Islet of Langerhans (tissue), 1 donor: ENCODE results near the gene RHOA.
A peak's percentile ranks its signal among the peaks of the same experiment; 100 is the strongest.
"Not testable (repeated sequence)": the region's sequence is repeated elsewhere in the genome, so short reads cannot be mapped to it uniquely, and the experiment has no call there.

ENCODE experiments used
- FAIRE-seq: peaks from one replicate; lab custom pipeline; 2011; peaks lifted over from hg19 to GRCh38; lab: Jason Lieb, UNC

The RHOA gene

GRCh38 chr3:49411535-49411967 lies 225 bp downstream of the RHOA start:
- FAIRE-seq = no peak

DNA sequence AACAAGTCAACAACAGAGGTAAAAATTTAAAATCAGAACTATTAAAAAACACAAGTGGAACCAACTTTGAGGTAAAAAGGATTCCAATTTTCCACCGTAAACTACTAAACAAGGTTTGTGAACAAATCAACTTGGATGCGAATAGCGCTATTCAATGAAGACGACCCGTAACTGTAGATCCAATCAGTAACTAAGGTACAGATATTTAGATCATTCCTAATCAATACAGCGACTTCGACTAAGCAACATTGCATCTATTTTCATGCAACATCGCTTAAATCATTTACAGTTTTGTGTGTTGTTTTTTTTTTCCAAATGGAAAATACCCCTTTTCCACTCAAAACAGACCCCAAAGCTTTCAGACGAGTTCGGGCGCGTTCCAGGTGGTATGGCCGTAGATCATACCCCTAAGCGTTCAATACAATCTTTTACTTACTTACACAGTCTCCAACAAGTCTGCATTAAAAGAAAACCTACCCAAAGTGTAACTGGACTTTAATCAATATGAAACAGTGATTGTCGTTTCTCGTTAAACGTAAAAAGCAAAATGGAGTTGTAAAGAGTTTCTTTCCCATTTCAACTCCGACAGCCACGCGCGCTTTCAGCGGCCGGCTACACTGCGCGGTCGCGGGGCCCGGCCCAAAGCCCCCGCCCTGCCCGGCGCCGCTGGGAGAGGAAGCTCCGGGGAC lies 786 bp downstream of the RHOA start:
- FAIRE-seq = no peak

DNA sequence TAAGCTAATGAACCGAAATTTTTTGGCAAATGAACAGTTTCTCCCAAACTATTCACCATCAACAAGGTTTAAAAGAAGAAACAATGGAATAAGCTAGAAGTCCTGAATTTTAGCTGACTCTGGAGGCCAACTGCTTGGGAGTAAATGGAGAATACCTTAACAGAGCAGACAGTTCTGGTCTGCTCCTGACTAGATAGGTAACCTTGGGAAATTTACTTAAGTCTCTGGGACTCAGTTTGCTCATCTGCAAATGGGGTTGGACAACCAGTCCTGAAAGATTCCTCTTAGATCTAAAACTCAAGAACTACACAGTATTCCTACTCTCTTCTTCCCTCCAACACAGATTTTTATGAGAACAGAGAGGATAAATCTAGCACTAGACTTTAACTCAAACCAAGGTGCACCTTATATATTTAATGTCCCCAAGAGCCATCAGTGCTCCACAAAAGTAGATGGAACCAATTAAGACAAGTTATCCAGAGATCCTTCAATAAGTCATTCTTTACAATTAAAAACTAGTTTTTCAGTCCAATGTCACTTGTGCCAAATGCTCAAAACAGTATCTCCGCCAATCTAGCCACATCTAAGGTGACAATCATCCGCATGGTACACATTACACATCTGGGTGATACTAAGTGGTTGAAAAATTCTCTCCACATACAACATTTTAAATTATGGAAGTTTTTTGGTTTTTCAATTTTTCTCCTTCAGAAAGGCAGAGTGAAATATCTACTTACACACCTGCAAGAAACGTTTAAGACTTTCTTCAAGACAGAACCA lies 1.5 kb downstream of the RHOA start:
- no peak for FAIRE-seq

DNA sequence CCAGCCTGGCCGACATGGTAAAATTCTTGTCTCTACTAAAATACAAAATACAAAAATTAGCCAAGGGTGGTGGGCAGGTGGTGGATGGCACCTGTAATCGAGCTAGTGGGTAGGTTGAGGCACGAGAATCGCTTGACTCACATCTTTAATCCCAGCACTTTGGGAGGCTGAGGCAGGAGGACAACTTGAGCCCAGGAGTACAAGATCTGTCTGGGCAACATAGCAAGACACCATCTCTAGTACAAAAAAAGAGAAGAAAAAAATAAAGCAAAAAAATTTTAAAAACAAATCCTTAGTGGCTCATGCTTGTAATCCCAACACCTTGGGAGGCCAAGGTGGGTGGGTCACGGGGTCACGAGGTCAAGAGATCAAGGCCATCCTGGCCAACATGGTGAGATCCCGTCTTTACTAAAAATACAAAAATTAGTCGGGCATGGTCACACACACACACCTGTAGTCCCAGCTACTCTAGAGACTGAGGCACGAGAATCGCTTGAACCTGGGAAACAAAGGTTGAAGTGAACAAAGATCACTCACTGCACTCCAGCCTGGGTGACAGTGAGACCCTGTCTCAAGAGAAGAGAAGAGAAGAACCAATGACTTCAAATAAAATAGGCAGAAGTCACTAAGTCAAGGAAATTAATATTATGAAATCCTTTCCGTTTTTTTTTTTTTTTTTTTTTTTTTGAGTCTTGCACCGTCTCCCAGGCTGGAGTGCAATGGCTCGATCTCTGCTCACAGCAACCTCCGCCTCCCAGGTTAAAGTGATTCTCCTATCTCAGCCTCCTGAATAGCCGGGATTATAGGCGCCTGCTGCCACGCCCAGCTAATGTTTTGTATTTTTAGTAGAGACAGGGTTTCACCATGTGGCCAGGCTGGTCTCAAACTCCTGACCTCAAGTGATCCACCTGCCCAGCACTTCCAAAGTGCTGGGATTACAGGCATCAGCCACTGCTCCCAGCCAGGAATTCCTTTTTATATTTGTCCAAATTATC lies 4.9 kb downstream of the RHOA start:
- no peak for FAIRE-seq

DNA sequence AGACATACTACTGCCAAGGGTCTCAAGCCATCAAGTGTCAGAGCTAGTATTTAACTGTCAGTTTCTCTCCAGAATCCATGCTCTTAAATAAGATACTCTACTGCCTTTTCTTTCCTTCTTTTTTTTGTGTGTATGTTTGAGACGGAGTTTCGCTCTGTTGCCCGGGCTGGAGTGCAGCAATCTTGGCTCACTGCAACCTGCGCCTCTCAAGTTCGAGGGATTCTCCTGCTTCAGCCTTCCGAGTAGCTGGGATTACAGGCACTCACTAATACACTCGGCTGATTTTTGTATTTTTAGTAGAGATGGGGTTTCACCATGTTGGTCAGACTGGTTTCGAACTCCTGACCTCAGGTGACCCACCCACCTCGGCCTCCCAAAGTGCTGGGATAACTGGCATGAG lies 6.2 kb downstream of the RHOA start:
- FAIRE-seq = not testable (repeated sequence)

DNA sequence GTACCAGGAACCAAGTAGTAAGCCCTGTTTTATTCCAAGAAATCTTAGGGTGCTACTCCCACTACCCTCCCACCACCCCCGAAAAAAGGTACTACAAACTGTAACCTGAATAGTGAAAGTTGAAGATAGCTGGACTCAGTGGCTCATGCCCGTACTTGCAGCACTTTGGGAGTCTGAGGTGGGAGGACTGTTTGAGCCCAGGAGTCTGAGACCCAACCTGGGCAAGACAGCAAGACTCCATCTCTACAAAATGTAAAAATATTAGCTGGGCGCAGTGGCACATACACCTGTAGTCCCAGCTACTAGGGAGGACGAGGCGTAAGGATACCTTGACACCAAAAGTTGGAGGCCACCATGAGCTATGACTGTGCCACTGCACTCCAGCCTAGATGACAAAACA lies 7.9 kb downstream of the RHOA start:
- no peak for FAIRE-seq

GRCh38 chr3:49401766-49402165 lies 10.0 kb downstream of the RHOA start:
- FAIRE-seq = no peak

- no peak for FAIRE-seq
Measured at GRCh38 chr3:49399461-49399860, 12.3 kb downstream of the RHOA start.

DNA sequence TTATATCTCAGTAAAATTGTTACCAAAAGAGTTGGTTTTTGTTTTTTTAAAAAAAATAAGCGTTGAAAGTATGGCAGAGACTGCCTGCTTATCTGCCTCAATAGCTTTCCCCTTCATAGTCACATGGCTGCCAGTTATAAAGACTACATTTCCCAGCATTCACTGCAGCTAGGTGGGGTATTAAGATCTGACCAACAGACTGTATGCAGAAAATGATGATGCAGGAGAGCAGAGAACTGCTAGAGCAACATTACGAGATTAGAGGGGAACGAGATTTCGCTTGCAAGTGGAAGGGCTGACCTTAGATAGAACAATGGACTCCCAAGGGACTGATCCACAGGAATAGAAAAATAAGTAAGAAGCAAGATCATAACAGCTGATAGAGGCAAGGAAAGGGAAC lies 14.3 kb downstream of the RHOA start:
- FAIRE-seq = peak; percentile 21

GRCh38 chr3:49391310-49391709 lies 20.5 kb downstream of the RHOA start:
- FAIRE-seq = not testable (repeated sequence)

DNA sequence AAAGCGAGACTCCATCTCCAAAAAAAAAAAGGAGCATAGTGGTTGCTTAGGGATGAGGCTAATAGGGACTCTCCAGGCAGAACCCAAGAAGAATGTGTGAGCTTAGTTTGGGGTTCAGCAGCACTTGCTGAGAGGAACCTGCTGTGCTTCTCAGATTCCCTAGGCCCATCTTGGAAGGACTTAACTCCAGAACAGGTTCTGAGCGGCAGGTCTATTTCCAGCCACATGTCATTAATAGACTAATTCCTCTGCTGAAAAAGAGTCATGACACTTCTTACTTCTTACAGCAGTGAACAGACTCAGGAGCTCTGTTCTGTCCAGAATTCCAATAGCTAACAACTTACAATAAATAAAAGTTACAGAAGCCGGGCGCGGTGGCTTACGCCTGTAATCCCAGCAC lies 22.5 kb downstream of the RHOA start:
- FAIRE-seq = no peak

DNA sequence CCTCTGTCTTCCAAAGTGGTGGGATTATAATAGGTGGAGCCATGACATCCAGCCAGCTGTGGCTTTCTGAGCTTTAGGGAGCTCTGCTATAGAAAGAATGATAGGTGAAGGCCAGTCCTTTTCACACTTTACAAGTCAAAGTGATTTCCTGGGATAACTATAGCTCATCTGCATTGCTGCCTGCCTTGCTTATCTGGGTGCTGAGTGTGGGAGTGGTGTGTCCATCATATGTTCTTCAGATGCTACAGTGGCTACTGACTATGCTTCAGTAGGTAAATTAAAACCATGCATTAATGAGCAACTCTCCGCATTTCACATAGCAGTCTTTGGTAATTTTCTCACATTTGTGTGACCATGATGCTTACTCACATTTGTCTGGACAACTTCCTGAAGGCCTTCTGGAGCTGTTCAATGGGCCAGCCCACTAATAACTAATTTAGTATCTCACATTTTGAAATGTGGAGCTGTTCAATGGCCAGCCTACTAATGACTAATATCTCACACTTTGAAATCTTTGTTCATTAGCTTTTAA lies 23.4 kb downstream of the RHOA start:
- no peak for FAIRE-seq

DNA sequence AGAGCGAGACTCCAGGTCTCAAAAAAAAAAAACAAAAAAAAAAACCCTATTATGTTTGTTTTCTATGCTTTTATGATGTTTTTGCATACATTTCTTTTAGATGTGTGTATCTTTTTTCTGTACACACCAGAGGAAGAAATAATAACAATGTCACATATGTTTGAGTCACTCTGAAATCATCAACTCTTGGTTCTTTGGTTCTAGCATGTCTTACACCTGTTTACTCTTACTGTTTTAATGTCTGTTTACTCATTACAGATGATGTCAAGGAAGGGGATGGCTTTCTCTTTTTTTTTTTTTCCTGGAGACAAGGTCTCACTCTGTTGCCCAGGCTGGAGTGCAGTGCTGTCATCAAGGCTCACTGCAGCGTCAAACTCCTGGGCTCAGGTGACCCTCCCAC lies 24.1 kb downstream of the RHOA start:
- FAIRE-seq = no peak

DNA sequence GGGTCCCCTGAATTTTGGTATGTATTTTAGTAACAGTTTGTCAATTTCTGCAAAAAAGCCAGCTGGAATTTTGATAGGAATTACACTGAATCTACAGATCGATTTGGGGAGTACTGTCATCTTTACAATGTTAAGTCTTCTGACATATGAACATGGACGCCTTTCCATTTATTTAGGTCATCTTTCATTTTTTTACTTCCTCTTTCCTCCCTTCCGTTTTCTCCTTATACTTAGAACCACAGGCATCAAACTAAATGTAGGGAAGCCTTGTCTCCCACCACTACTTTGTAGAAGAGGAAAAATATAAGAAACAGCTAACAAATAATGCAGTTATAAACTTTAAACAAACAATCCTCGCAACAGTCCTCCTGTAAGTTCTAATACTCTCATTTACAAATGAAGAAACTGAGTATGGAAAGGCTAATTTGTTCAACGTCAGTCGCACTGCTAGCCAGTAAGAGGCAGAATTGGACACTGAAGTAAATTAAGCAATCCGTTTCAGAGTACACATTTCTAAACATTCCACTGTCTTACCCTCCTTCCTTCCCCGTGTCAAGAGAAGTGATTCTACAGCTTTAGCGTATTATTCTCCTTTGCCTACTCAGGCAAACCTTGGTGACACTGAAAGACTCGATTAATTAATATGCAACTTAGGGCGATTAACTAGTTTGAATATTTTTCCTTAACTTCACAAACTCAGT lies 25.6 kb downstream of the RHOA start:
- no peak for FAIRE-seq

GRCh38 chr3:49385617-49386016 lies 26.2 kb downstream of the RHOA start:
- FAIRE-seq = no peak

- FAIRE-seq = no peak
Measured at GRCh38 chr3:49383387-49383786, 28.4 kb downstream of the RHOA start.

DNA sequence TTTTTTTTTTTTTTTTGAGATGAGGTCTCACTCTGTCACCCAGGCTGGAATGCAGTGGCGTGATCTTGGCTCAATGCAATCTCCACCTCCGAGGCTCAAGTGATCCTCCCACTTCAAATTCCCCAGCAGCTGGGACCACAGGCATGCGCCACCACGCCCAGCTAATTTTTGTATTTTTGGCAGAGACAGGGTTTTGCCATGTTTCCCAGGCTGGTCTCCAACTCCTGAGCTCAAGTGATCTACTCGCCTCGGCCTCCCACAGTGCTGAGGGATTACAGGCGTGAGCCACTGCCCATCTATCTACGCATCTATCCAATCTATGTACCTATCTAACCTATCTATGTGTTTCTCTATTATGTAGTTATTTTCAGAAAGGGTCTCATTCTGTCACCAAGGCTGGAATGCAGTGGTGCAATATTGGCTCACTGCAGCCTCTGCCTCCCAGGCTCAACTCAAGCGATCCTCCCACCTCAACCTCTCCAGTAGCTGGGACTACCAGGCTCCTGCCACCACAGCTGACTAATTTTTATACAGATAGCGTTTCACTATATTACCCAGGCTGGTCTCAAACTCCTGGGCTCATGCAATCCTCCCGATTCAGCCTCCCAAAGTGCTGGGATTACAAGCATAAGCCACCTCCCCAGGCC lies 33.4 kb downstream of the RHOA start:
- FAIRE-seq = no peak

DNA sequence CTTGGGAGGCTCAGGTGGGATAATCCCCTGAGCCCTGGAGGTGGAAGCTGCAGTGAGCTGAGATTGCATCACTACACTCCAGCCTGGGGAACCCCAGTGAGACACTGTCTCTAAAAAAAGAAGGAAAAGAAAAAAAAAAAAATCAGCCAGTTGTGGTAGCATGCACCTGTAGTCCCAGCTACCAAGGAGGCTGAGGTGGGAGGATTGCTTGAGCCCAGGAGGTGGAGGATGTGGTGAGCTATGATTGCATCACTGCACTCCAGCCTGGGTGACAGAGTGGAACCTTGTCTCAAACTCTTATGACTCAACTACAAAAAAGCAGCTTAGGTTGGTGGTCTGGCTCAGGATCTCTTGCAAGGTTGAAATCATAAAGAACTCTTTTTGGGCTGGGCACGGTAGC lies 34.3 kb downstream of the RHOA start:
- no peak for FAIRE-seq

- FAIRE-seq = no peak
Measured at GRCh38 chr3:49371946-49372345, 39.8 kb downstream of the RHOA start.

GRCh38 chr3:49370585-49371290 lies 41.0 kb downstream of the RHOA start:
- FAIRE-seq = no peak

DNA sequence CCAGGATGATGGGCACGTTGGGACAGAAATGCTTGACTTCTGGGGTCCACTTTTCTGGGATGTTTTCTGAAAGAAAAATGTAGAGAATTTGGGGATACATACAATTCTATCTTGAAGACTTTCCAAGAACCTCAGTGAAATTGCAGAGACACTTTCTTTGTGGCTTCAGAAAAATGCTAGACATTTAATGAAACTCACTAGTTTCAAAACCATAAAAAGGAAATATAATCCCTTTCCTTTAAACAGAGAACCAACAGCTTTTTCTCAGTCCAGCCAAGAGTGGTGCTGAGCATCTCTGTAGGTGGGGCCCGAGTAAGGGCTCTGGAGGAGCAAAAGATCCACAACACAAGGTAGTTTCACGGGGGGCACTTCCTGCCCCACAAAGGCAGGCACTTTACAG lies 49.2 kb downstream of the RHOA start:
- no peak for FAIRE-seq
